Sigmoid colon (tissue), 7 donors: ENCODE data around the gene HERPUD1. TPM values are rescaled to one million over a fixed set of nuclear protein-coding genes. Genes with fewer than 3 reads are reported as not detected.

Source experiments
- DNase-seq: peaks from one replicate; pipeline ENCODE4 v3.0.0-alpha.2; 2019
- H3K27ac ChIP-seq, 4 donors: fragments of 200-600 bp; sonication (generic); one replicate each; pipeline ENCODE4 v1.5.1; 2016 to 2019; ENCODE audit warnings: mild to moderate bottlenecking in 1 of 4
- H3K27me3 ChIP-seq, 3 donors: fragments of 200-600 bp; sonication (generic); one replicate each; pipeline ENCODE4 v1.5.1; 2019; ENCODE audit warnings: mild to moderate bottlenecking in 1 of 3
- H3K36me3 ChIP-seq, 4 donors: fragments of 200-600 bp; sonication (generic); one replicate each; pipeline ENCODE4 v1.5.1; 2016 to 2019
- H3K4me1 ChIP-seq, 4 donors: fragments of 200-600 bp; sonication (generic); one replicate each; pipeline ENCODE4 v1.5.1; 2017 to 2019
- H3K4me3 ChIP-seq, 4 donors: fragments of 200-600 bp; sonication (generic); one replicate each; pipeline ENCODE4 v1.5.1; 2017 to 2019; ENCODE audit warnings: mild to moderate bottlenecking in 2 of 4, moderate library complexity in 1 of 4
- H3K9me3 ChIP-seq, 4 donors: fragments of 200-600 bp in 3 of 4; sonication (generic) in 3 of 4; one replicate each; pipeline versions ENCODE4 v1.5.1 to v1.6.1; 2013 to 2019
- EP300 ChIP-seq, 4 donors: sonication (generic); formaldehyde crosslinking; IDR thresholded peaks; one replicate each; pipeline ENCODE4 v1.6.1; 2017; ENCODE audit warnings: antibody characterized with exemption in 4 of 4
- POLR2A ChIP-seq, 2 donors: fragments of 450-650 bp; IDR thresholded peaks; one replicate each; pipeline ENCODE4 v1.6.1; 2016; ENCODE audit warnings: antibody characterized with exemption in 2 of 2, mild to moderate bottlenecking in 2 of 2, moderate library complexity in 2 of 2
- POLR2AphosphoS5 ChIP-seq, 4 donors: sonication (generic); formaldehyde crosslinking; IDR thresholded peaks; one replicate each; pipeline ENCODE4 v1.6.1; 2017; ENCODE audit warnings: antibody characterized with exemption in 4 of 4
- WGBS, 2 donors: extraction: QIAGEN DNeasy Blood & Tissue Kit; methylation state at CpG; one replicate each; pipeline ENCODE4 v1.1.7; 2013; 5-methylcytosine and 5-hydroxymethylcytosine counted together
- intact Hi-C: fragments of 100-400 bp; cut with DNase I; formaldehyde crosslinking; loops from one replicate; pipeline ENCODE4 v1.15.1; 2023
- polyA plus RNA-seq, 3 donors: library from polyadenylated mRNA; stranded (reverse); fragments of 200-250 nt; gene quantifications; one replicate each; pipeline ENCODE4 v1.2.3, GENCODE V29; 2013
- total RNA-seq, 4 donors: library from RNA; depleted of rRNA; stranded (reverse); fragments of >200 nt; gene quantifications; one replicate each; pipeline ENCODE4 v1.1.0, GENCODE V29; 2016
- TF ChIP-seq, protein P1 (sequence below), 4 experiments: fragments of 450-650 bp in 3 of 4; fragments of 200-600 bp in 1 of 4; IDR thresholded peaks; one replicate each; pipeline ENCODE4 v1.5.1; 2016 to 2019; ENCODE audit warnings: antibody characterized with exemption in 4 of 4, mild to moderate bottlenecking in 3 of 4, moderate library complexity in 2 of 4
- donor health status: healthy with polysubstance abuse.
- donor health status: Bipolar disorder and iron deficiency.
- donor health status: healthy.

Gene HERPUD1
- total and polyA plus RNA-seq, 7 donors = 54.1 to 119 (median 64.8) TPM

DNA sequence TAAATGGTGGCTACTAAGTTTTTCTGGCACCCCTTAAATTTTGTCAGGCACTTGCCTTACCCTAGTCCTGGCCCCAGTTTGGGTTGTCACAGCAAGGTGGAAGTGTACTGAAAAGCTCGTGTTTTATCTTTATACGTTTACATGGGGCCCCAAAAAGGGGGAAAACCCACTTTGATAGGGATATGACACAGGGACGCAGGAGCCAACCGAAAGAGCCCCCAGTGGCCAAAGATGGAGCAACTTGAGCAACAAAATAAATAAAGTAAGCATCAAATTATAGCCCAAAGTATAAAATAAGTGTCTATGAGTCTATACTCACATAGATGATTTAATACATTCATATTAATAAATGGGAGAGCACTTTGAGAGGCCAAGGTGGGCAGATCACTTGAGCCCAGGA lies 24.8 kb downstream of the HERPUD1 start:
- no peak for DNase-seq
- Histone ChIP-seq H3K4me3 (no peak overlapping the region), H3K27me3 (no peaks in the 10 kb centered on the region), H3K36me3 (no peaks in the 10 kb centered on the region), H3K27ac (no peak overlapping the region), H3K4me1 (no peaks in the 10 kb centered on the region), H3K9me3 (no peaks in the 10 kb centered on the region)
- WGBS, 2 donors = 52 to 61% methylated on average over 4 of the region's 4 CpGs
- no peak for TF ChIP-seq POLR2A (IDR thresholded peaks at IDR 0.05)
- no peak for TF ChIP-seq POLR2AphosphoS5 (IDR thresholded peaks at IDR 0.05)
- TF ChIP-seq, protein P1, sequence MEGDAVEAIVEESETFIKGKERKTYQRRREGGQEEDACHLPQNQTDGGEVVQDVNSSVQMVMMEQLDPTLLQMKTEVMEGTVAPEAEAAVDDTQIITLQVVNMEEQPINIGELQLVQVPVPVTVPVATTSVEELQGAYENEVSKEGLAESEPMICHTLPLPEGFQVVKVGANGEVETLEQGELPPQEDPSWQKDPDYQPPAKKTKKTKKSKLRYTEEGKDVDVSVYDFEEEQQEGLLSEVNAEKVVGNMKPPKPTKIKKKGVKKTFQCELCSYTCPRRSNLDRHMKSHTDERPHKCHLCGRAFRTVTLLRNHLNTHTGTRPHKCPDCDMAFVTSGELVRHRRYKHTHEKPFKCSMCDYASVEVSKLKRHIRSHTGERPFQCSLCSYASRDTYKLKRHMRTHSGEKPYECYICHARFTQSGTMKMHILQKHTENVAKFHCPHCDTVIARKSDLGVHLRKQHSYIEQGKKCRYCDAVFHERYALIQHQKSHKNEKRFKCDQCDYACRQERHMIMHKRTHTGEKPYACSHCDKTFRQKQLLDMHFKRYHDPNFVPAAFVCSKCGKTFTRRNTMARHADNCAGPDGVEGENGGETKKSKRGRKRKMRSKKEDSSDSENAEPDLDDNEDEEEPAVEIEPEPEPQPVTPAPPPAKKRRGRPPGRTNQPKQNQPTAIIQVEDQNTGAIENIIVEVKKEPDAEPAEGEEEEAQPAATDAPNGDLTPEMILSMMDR (IDR thresholded peaks at IDR 0.05) = no peak
- no peak for TF ChIP-seq EP300 (IDR thresholded peaks at IDR 0.05)
- intact Hi-C loops = no loop called here

DNA sequence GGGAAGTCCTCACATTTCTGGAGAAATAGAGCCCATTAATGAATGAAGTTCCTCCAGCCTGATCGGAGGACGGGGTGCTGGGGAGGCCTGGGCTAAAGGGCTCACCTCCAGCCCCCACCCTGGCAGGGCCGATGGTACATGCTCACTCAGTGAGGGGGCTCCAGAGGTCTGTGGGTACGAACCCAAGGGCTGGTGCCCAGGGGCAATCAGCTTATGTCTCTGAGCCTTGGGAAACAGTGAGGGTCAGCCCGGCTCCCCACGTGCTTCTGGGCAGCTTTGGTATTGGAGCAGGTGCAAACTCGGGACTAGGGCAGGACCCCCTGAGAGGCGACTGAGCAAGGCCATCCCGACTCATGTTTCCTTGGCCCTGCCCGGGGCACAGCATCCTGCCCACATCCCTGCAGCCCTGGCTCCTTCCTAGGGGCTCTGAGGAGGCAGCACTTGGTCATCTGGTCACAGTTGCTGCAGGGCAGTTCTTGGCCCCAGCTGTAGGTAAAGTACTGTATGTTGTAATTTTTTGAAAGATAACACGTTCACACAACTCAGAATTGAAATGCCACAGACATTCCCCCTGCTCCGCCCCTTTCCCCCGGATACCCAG lies 28.8 kb downstream of the HERPUD1 start:
- peaks cover 0 to 10% (median 9%) of the 10 kb centered on the region in 4 donors for H3K4me1 ChIP-seq
- no peaks in the 10 kb centered on the region for H3K27me3 ChIP-seq
- WGBS, 2 donors = 75 to 82% methylated on average over 13 of the region's 13 CpGs
- H3K36me3 ChIP-seq = no peaks in the 10 kb centered on the region
- no peak for DNase-seq
- no peaks in the 10 kb centered on the region for H3K9me3 ChIP-seq
- H3K4me3 ChIP-seq = no peak overlapping the region
- TF ChIP-seq POLR2AphosphoS5 (IDR thresholded peaks at IDR 0.05) = no peak
- no peak for TF ChIP-seq POLR2A (IDR thresholded peaks at IDR 0.05)
- TF ChIP-seq, protein P1 (IDR thresholded peaks at IDR 0.05) = no peak
- TF ChIP-seq EP300 (IDR thresholded peaks at IDR 0.05) = no peak
- no peak overlapping the region for H3K27ac ChIP-seq
- intact Hi-C loops = no loop called here

DNA sequence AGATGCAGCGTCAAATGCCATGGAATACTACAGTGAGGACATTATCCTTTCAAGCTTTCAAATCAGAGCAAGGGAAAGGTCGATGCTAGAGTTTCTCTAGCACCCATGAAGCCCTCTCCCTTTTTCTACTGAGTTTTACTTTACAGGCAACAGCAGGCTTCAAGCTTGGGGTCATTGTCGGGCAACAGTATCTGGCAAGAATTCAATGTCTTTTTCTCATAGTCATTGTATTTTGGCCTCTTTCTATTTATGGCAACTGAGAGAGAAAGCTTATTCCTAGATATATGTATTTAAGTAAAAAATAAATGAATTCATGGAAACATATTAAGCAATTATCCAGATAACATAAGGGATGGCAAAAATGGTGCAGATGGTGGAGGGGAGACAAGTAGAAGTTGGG lies 29.4 kb downstream of the HERPUD1 start:
- TF ChIP-seq, protein P1 (IDR thresholded peaks at IDR 0.05) = no peak
- TF ChIP-seq EP300 (IDR thresholded peaks at IDR 0.05) (no peak), POLR2AphosphoS5 (IDR thresholded peaks at IDR 0.05) (no peak), POLR2A (IDR thresholded peaks at IDR 0.05) (no peak)
- intact Hi-C loops = no loop called here
- H3K4me3 ChIP-seq = no peak overlapping the region
- WGBS, 2 donors = 77 to 80% methylated on average over 3 of the region's 3 CpGs
- H3K36me3 ChIP-seq = no peaks in the 10 kb centered on the region
- peaks cover 0 to 16% (median 12%) of the 10 kb centered on the region in 4 donors for H3K4me1 ChIP-seq
- H3K9me3 ChIP-seq = no peaks in the 10 kb centered on the region
- no peaks in the 10 kb centered on the region for H3K27me3 ChIP-seq
- no peak for DNase-seq
- no peak overlapping the region for H3K27ac ChIP-seq

DNA sequence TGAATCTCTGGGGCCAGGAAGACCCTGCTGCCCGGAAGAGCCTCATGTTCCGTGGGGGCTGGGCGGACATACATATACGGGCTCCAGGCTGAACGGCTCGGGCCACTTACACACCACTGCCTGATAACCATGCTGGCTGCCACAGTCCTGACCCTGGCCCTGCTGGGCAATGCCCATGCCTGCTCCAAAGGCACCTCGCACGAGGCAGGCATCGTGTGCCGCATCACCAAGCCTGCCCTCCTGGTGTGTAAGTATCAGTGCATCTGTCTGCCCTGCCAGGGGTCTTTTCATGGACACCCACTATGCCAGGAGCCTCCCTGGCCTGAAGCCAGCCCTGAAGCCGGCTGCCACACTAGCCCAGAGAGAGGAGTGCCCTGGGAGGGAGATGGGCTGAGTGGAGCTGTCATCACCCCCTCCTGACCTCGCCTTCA lies 29.9 kb downstream of the HERPUD1 start, which contains the start of gene CETP:
TSS of gene CETP (plus strand) at position 100 of the 431 bp plus-strand sequence. CDS start at position 130, 30 bp downstream.
- 85 to 87% methylated on average over 12 of the region's 12 CpGs for WGBS, 2 donors
- no peaks in the 10 kb centered on the region for H3K9me3 ChIP-seq
- H3K4me1 ChIP-seq = peaks cover 0 to 17% (median 12%) of the 10 kb centered on the region in 4 donors
- no peaks in the 10 kb centered on the region for H3K27me3 ChIP-seq
- H3K36me3 ChIP-seq = no peaks in the 10 kb centered on the region
- TF ChIP-seq POLR2AphosphoS5 (IDR thresholded peaks at IDR 0.05) (no peak), POLR2A (IDR thresholded peaks at IDR 0.05) (no peak), EP300 (IDR thresholded peaks at IDR 0.05) (no peak)
- TF ChIP-seq, protein P1 (IDR thresholded peaks at IDR 0.05) = no peak
- no peak for DNase-seq
- no peak within 1 kb of the TSS for H3K4me3 ChIP-seq
- intact Hi-C loops = no loop called here
- H3K27ac ChIP-seq = no peak within 1 kb of the TSS
